Thyroid gland (tissue), 4 donors: Measurements from ENCODE around the gene GTPBP6.

Experiments
- CTCF ChIP-seq, 6 experiments: fragments of 200-600 bp in 3 of 6; fragments of 450-650 bp in 3 of 6; sonication (generic) in 3 of 6; IDR thresholded peaks; one replicate each; pipeline ENCODE4 v1.5.1; 2016 to 2019; ENCODE audit warnings: antibody characterized with exemption in 6 of 6, mild to moderate bottlenecking in 2 of 6, inconsistent platforms in 1 of 6, moderate library complexity in 1 of 6
- POLR2A ChIP-seq, 2 donors: fragments of 450-650 bp; IDR thresholded peaks; one replicate each; pipeline ENCODE4 v1.6.1; 2017; ENCODE audit warnings: antibody characterized with exemption in 2 of 2, mild to moderate bottlenecking in 2 of 2, moderate library complexity in 1 of 2

GRCh38 chrX:318068-318738, 393 bp downstream of the GTPBP6 start:
- TF ChIP-seq CTCF (IDR thresholded peaks at IDR 0.05) (no peak), POLR2A (IDR thresholded peaks at IDR 0.05) (peak in 1 of 2 donors; percentile 42)
